Aorta (tissue), 5 donors: ENCODE data around the gene SLC25A51. TPM values are rescaled to one million over a fixed set of nuclear protein-coding genes. Genes with fewer than 3 reads are reported as not detected.

ENCODE experiments used
- ATAC-seq: fragments of 200-7000 bp; cut with Tn5 transposase; one replicate; pipeline ENCODE4 v1.9.1; 2022; ENCODE audit warnings: moderate library complexity; ENCODE audit not compliant: low FRiP score
- DNase-seq, 2 donors: peaks; one replicate each; pipeline ENCODE4 v3.0.0-alpha.2; 2020
- H3K27ac ChIP-seq, 2 donors: one replicate each; pipeline ENCODE4 v1.5.1; 2013; ENCODE audit warnings: low read length in 2 of 2, mild to moderate bottlenecking in 2 of 2, moderate library complexity in 2 of 2, control low read depth in 1 of 2, inconsistent platforms in 1 of 2, low read depth in 1 of 2
- H3K27me3 ChIP-seq, 2 donors: one replicate each; pipeline ENCODE4 v1.6.1; 2013; ENCODE audit warnings: control low read depth in 1 of 2, low read length in 1 of 2, mild to moderate bottlenecking in 1 of 2, moderate library complexity in 1 of 2; ENCODE audit not compliant: insufficient read depth in 2 of 2, control insufficient read depth in 1 of 2
- H3K36me3 ChIP-seq, 2 donors: one replicate each; pipeline ENCODE4 v1.6.1; 2013; ENCODE audit warnings: control low read depth in 1 of 2, low read length in 1 of 2, mild to moderate bottlenecking in 1 of 2; ENCODE audit not compliant: insufficient read depth in 2 of 2, control insufficient read depth in 1 of 2
- H3K4me1 ChIP-seq, 2 donors: one replicate each; pipeline ENCODE4 v1.6.1; 2013; ENCODE audit warnings: low read length in 2 of 2, control low read depth in 1 of 2, mild to moderate bottlenecking in 1 of 2, moderate library complexity in 1 of 2; ENCODE audit not compliant: insufficient read depth in 2 of 2, control insufficient read depth in 1 of 2
- H3K4me3 ChIP-seq, 2 donors: one replicate each; pipeline ENCODE4 v1.5.1; 2013; ENCODE audit warnings: low read length in 2 of 2, control low read depth in 1 of 2, mild to moderate bottlenecking in 1 of 2
- H3K9me3 ChIP-seq: one replicate; pipeline ENCODE4 v1.6.1; 2013; ENCODE audit warnings: mild to moderate bottlenecking, low read length; ENCODE audit not compliant: control insufficient read depth
- WGBS, 2 donors: extraction: QIAGEN DNeasy Blood & Tissue Kit; methylation state at CpG; one replicate each; pipeline ENCODE4 v1.1.7; 2013; 5-methylcytosine and 5-hydroxymethylcytosine counted together
- intact Hi-C, 2 donors: fragments of 100-400 bp; cut with DNase I; formaldehyde crosslinking; loops; one replicate each; pipeline versions ENCODE4 v1.14.2 to v1.15.0; 2022
- polyA plus RNA-seq, 2 donors: library from polyadenylated mRNA; stranded (reverse); fragments of 200-250 nt; gene quantifications; one replicate each; pipeline ENCODE4 v1.2.3, GENCODE V29; 2013
- total RNA-seq, 2 donors: library from RNA; stranded (reverse); fragmentation: NEBNext Ultra II Directional; extraction: Animal tissue kit (Norgen Biotek cat#: 25700); gene quantifications; one replicate each; pipeline ENCODE4 v1.2.1, GENCODE V29; 2021
- donor health status: healthy with polysubstance abuse.
- donor health status: Bipolar disorder and iron deficiency.
- donor health status: DM: no; HTN: no; CAD: no.
- donor health status: DM: no; HTN: no; CAD: no.
- donor health status: DM: yes; HTN: yes; CAD: no.

Gene SLC25A51
- total and polyA plus RNA-seq, 4 donors, result 4.8 to 24.3 (median 14.8) TPM

DNA sequence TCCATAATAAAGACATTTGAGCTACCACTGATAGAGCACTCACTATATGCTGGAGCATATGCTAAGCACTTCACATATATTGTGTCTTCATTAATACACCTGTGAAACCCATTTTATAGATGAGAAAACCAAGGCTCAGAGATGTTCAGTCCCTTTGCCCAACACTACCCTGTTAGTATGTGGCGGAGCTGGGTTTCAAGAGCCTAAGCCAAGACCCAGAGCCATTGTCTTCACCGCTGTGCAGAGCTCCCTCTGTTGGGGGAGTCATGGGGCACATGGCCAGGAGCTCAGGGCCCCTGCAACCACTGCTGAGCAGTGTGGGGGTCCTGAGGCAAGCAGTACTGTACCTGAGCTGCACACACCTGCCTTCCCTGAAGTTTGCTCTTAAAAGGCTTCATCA lies 37.3 kb upstream of the SLC25A51 start:
- peaks cover 0 to 5% of the 10 kb centered on the region in 2 donors for H3K4me1 ChIP-seq
- 98% methylated on average over 2 of the region's 2 CpGs for WGBS, 2 donors
- H3K4me3 ChIP-seq, result no peak overlapping the region
- no peak overlapping the region for H3K27ac ChIP-seq
- DNase-seq, result no peak
- no peak for ATAC-seq
- H3K27me3 ChIP-seq, result no peaks in the 10 kb centered on the region
- H3K9me3 ChIP-seq, result no peaks in the 10 kb centered on the region
- intact Hi-C loops, result loop anchor here in 1 of 2 donors (5.0 kb wide), 2 partner anchors 81 to 126 kb away; partner anchors contain the start of gene SHB
- no peaks in the 10 kb centered on the region for H3K36me3 ChIP-seq

DNA sequence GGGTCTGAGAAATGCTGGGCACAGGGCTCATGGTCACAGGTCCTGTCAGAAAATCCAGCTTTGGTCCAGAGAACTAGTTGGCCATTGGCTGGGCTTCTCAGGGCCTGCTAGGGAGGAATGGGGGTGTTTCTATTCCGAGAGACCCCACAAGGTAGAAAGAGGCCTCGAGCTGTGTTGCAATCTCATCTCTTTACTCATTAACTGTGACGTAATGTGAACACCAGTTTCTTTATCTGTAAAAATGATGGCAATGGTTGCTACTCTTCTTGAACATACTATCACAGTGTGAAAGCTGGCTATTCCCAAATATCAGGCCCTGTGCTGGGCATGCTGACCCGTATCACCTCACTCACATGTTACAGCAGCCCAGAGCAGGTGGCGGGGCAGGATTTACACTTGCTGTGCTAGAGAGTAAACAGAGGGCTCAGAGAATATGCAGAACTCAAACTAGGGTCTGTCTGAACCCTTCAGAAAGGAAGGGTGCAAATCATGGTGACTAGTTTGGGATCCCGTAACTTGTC lies 35.7 kb upstream of the SLC25A51 start:
- no peak overlapping the region for H3K4me3 ChIP-seq
- H3K4me1 ChIP-seq, result peaks cover 0 to 5% of the 10 kb centered on the region in 2 donors
- WGBS, 2 donors, result 91 to 94% methylated on average over 6 of the region's 6 CpGs
- DNase-seq (no peak), ATAC-seq (no peak)
- no peaks in the 10 kb centered on the region for H3K9me3 ChIP-seq
- intact Hi-C loops, result loop anchor here in 1 of 2 donors (5.0 kb wide), 2 partner anchors 83 to 128 kb away; partner anchors contain the start of gene SHB
- H3K27ac ChIP-seq, result no peak overlapping the region
- H3K36me3 ChIP-seq, result no peaks in the 10 kb centered on the region
- no peaks in the 10 kb centered on the region for H3K27me3 ChIP-seq

DNA sequence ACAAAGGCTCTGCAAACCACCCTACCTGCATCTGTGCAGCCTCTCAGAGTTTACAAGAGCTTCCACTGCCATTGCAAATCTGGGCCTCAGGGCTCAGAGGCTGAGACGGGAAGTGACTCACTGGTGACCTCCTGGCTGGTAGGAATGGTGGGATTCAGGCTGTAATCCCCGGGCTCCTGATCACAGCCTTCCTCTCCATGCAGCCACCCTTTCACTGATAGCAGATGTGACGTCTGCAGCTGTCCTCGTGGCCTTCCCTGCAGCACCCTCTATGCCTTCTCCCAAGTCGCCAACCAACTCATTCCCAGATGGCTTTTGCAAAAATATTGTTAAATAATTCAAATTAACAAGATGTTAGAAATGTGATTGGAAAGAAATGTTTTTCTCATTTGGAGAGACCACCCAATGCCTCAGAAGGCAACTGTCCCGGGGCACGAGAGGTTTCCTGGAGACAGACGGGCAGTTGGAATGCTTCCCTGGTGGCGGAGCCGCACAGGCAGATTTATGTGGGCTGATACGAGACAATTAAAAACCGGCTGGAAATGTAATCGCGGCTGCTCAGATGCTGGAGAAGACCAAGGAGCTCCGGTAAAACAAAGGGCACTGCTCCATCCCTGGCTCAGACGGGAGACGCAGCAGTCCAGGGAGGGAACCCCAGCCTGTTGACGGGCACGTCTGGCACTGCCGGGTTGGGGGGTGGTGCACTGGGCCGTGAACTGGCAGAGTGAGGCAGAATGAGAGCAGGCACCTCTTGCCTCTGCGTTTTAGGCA lies 34.4 kb upstream of the SLC25A51 start:
- ATAC-seq, result peak; percentile 71
- intact Hi-C loops, result no loop called here
- WGBS, 2 donors, result 8 to 12% methylated on average over 22 of the region's 22 CpGs

DNA sequence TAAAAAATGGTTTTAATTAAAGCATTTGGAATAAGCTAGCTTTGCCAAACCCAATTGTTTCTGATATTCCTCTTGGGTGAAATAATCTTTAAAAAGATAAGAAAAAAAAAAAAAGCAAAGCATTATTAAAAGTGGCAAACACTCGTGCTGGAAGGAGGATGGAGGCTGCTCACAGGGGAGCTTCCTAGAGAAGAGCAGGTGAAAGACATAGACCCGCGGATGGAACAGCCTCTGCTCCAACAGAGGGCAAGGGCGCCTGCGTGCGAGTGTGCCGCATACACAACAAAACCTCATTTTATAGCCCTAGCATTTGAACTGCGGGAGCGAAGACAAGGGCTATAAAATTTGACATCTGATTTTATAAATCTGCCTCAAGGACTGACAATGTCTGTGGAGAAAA lies 33.4 kb upstream of the SLC25A51 start:
- intact Hi-C loops, result no loop called here
- 82 to 88% methylated on average over 9 of the region's 9 CpGs for WGBS, 2 donors

More for the DNA sequence above, 34.4 kb upstream of the SLC25A51 start:
- H3K27ac ChIP-seq, result peak overlapping the region in 1 of 2 donors; percentile 55
- H3K9me3 ChIP-seq, result no peaks in the 10 kb centered on the region
- peaks cover 0 to 5% of the 10 kb centered on the region in 2 donors for H3K4me1 ChIP-seq
- no peak overlapping the region for H3K4me3 ChIP-seq
- no peaks in the 10 kb centered on the region for H3K27me3 ChIP-seq
- H3K36me3 ChIP-seq, result no peaks in the 10 kb centered on the region
- peak in 1 of 2 donors; percentile 65 for DNase-seq

DNA sequence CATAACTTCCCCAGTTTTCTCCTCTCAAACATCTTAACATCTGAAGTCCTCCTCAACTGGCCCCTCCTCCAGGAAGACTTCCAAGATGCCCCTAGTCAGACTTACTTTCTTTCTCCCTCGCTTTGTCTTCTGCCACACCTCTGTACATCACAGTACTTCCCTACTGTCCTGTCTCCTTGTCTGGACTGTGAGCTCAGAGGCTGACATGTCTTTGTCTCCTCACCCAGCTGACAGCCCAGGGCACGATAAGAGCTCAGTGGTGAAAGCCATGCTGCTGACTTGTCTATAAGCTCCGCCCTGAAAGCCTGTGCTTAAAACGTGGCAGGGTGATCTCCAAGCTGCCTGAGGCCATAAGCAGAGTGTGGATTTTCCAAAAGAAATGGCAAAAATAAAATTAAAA lies 33.0 kb upstream of the SLC25A51 start:
- H3K4me3 ChIP-seq, result no peak overlapping the region
- DNase-seq (no peak), ATAC-seq (no peak)
- intact Hi-C loops, result no loop called here
- no peak overlapping the region for H3K27ac ChIP-seq
- H3K9me3 ChIP-seq, result no peaks in the 10 kb centered on the region
- no peaks in the 10 kb centered on the region for H3K27me3 ChIP-seq
- no peaks in the 10 kb centered on the region for H3K36me3 ChIP-seq
- H3K4me1 ChIP-seq, result peaks cover 0 to 5% of the 10 kb centered on the region in 2 donors
- 39 to 42% methylated on average over 4 of the region's 4 CpGs for WGBS, 2 donors

More for the DNA sequence above, 33.4 kb upstream of the SLC25A51 start:
- DNase-seq, result no peak
- H3K27me3 ChIP-seq, result no peaks in the 10 kb centered on the region
- no peak for ATAC-seq
- H3K4me1 ChIP-seq, result peaks cover 0 to 5% of the 10 kb centered on the region in 2 donors
- no peak overlapping the region for H3K27ac ChIP-seq
- no peaks in the 10 kb centered on the region for H3K36me3 ChIP-seq
- no peak overlapping the region for H3K4me3 ChIP-seq
- no peaks in the 10 kb centered on the region for H3K9me3 ChIP-seq

DNA sequence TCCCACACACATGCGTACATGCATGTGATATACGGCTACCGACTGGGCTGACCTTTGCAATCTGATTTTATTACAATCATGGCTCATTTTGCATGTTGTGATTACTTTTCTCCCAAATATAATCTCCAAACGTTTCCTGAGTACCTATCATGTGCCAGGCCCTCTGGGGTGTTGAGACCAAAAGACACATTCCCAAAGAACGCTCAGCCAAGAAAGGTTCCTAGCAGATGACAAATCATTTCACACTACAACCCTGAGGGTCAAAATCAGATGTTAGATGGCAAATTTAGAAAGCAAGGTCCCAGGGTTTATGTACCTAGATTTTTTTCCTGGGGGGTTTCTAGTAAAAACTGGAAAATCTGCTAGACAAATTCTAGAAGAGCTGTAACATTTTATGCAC lies 32.4 kb upstream of the SLC25A51 start:
- DNase-seq (no peak), ATAC-seq (no peak)
- H3K27ac ChIP-seq, result no peak overlapping the region
- H3K4me1 ChIP-seq, result peaks cover 0 to 5% of the 10 kb centered on the region in 2 donors
- no peak overlapping the region for H3K4me3 ChIP-seq
- H3K9me3 ChIP-seq, result no peaks in the 10 kb centered on the region
- WGBS, 2 donors, result 38 to 58% methylated on average over 5 of the region's 5 CpGs
- H3K27me3 ChIP-seq, result no peaks in the 10 kb centered on the region
- no peaks in the 10 kb centered on the region for H3K36me3 ChIP-seq
- intact Hi-C loops, result no loop called here

DNA sequence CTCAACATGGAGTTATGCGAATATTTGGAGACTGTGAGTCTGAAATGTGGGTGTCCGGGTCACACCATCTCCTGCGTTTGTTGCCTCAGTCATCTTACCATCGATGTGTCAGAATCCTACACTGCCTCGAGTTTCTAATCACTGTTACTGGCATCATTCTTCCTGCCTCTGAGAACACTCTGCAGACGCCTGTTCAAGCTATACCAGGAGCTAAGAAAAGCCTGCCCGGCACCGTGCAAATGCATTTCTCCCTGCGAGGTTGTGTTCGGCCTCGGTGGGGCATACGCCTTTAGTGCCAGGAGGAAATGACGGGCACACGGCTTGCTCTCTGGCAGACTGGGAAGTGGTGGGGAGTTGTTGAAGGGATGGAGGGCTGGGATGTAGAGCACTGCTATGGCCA lies 31.2 kb upstream of the SLC25A51 start:
- no peak for DNase-seq
- 75 to 78% methylated on average over 14 of the region's 14 CpGs for WGBS, 2 donors

DNA sequence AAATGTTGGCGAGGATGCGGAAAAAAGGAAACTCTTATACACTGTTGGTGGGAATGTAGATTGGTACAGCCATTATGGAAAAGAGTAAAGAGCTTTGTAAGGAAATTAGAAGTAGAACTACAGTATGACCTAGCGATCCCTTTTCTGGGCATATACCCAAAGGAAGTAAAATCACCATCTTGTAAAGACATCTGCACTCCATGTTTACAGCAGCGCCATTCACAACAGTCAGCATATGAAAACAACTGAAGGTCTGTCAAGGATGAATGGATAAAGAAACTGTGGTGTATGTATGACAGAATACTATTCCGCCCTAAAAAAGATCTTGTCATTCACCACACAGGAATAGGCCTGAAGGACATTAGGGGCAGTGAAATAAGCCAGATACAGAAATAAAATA lies 27.7 kb upstream of the SLC25A51 start:
- Histone ChIP-seq H3K27me3 (no peaks in the 10 kb centered on the region), H3K27ac (no peak overlapping the region), H3K4me1 (no peaks in the 10 kb centered on the region), H3K9me3 (no peaks in the 10 kb centered on the region), H3K4me3 (no peak overlapping the region), H3K36me3 (no peaks in the 10 kb centered on the region)
- DNase-seq (no peak), ATAC-seq (no peak)
- 98% methylated on average over 5 of the region's 5 CpGs for WGBS, 2 donors
- intact Hi-C loops, result no loop called here

More for the DNA sequence above, 31.2 kb upstream of the SLC25A51 start:
- H3K4me3 ChIP-seq, result no peak overlapping the region
- peaks cover 0 to 5% of the 10 kb centered on the region in 2 donors for H3K4me1 ChIP-seq
- H3K27me3 ChIP-seq, result no peaks in the 10 kb centered on the region
- H3K9me3 ChIP-seq, result no peaks in the 10 kb centered on the region
- no peaks in the 10 kb centered on the region for H3K36me3 ChIP-seq
- H3K27ac ChIP-seq, result no peak overlapping the region
- intact Hi-C loops, result no loop called here
- ATAC-seq, result no peak

DNA sequence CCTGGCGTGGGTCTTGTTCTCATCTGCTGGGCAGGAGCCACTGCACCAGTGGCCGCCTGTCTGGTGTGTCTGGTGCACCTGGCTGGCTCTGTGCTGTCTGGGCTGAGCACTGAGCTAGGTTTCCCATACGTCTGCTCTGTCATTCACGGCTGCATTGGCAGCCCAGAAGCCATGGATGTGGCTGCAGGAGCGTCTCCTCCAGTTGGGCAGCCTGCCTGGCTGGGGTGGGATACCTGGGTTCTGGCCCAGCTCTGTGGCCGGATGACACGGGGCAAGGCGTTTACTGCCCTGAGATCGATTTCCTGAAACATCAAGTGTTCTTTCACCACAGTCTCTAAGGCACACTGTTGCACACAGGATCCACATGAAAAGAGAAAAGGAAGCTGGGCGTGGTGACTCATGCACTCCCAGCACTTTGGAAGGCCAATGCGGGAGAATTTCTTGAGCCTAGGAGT lies 25.5 kb upstream of the SLC25A51 start:
- intact Hi-C loops, result no loop called here
- no peak overlapping the region for H3K4me3 ChIP-seq
- no peaks in the 10 kb centered on the region for H3K27me3 ChIP-seq
- ATAC-seq (peak; percentile 30), DNase-seq (no peak)
- no peaks in the 10 kb centered on the region for H3K36me3 ChIP-seq
- WGBS, 2 donors, result 76 to 80% methylated on average over 11 of the region's 11 CpGs
- no peaks in the 10 kb centered on the region for H3K4me1 ChIP-seq
- no peaks in the 10 kb centered on the region for H3K9me3 ChIP-seq
- no peak overlapping the region for H3K27ac ChIP-seq
